ENCODE measurements around the gene NOP53. TPM values are rescaled to one million over a fixed set of nuclear protein-coding genes. Genes with fewer than 3 reads are reported as not detected.

NOP53 gene
- total and polyA plus RNA-seq, 2 of the 4 experiments (the other 2 are of a cell fraction): 59.5 to 83.2 TPM

DNA sequence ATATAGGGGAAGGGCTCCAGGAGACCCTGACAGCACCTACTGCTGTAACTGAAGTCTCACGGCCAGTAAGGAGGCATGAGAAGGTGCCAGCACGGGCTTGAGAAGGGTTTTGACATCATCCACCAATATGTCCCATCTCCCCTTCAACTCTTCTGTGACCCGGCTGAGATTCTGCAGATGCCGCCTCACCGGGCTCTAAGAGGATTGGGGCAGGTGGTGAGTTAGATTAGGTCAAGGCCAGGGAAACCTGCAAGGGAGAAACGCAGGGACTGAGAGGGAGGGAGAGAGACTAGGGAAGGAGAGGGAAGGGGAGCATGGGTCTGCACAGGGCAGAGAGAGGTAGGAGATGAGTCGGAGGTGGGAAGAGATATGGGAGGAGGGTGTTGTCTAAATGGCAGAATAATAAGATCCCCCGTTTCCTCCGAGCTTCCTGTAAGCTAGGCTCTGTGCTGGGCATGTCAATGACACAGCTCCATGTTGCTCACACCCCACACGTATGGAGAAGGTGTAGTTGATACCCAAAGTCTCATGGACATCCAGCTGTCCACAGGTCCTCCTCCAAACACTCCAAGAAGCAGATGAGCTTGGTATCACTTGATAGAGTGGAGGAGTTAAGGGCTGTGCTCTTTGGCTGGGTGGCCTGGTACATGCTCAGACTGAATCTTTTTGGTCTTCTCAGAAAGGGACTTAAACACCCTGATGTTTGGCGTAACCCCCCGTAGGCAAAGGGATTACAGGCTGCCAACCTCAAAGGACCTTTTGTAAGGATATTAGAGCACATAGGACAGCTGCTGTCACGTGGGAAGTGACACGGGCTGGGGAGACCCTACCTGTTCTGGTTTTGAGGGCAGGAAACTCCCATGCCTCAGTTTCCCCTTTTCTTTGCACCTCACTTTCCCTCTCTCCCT is 52.9 kb downstream of the NOP53 start:
- intact Hi-C loops (cut with micrococcal nuclease) (no loop called here), dilution Hi-C loops (cut with HindIII; ENCODE audit: low sequenced_read_pairs, unreplicated experiment) (no loop called here), in situ Hi-C loops (cut with MboI; ENCODE audit: low sequenced_read_pairs) (no loop called here)
- Histone ChIP-seq H4K5ac (ENCODE audit: low read depth, low read length) (no peak overlapping the region), H2AK9ac (replicated peaks; ENCODE audit: low read depth, low read length, poor library complexity) (no peak overlapping the region), H4K8ac (ENCODE audit: low read depth in 2 of 2, low read length in 2 of 2) (no peak overlapping the region), H3K9me3 (ENCODE audit: control insufficient read depth, insufficient read depth, low read length) (no peaks in the 10 kb centered on the region), H2AK5ac (ENCODE audit: low read depth, low read length) (no peak overlapping the region), H3K36me3 (ENCODE audit: control insufficient read depth, insufficient read depth, low read length) (no peaks in the 10 kb centered on the region), H3K9ac (ENCODE audit: low read depth, low read length) (no peak overlapping the region), H3K14ac (replicated peaks; ENCODE audit: low read depth, low read length) (no peak overlapping the region), H2BK120ac (ENCODE audit: low read depth, low read length) (no peak overlapping the region), H3K9me1 (ENCODE audit: insufficient read depth, low read length) (no peaks in the 10 kb centered on the region), H3K79me1 (ENCODE audit: low read depth in 1 of 2, low read length in 2 of 2) (no peaks in the 10 kb centered on the region), H4K20me1 (ENCODE audit: insufficient read depth, low read length) (no peaks in the 10 kb centered on the region), H3K4me2 (ENCODE audit: low read depth, low read length) (no peak overlapping the region), H4K91ac (ENCODE audit: insufficient read depth, low read depth, low read length) (no peak overlapping the region), H3K23ac (ENCODE audit: low read depth, low read length) (no peak overlapping the region), H2BK20ac (ENCODE audit: low read depth, low read length) (no peak overlapping the region), H2BK15ac (ENCODE audit: low read depth, low read length) (no peak overlapping the region), H2AFZ (replicated peaks; ENCODE audit: low read length, poor library complexity) (no peak overlapping the region), H3K4ac (ENCODE audit: low read depth, low read length) (no peak overlapping the region), H3K18ac (ENCODE audit: low read depth, low read length) (no peak overlapping the region), H3K4me3 (ENCODE audit: insufficient read depth, low read depth, low read length) (no peak overlapping the region), H3K27me3 (ENCODE audit: control insufficient read depth, insufficient read depth, low read length) (peaks cover 7% of the 10 kb centered on the region), H3K27ac (ENCODE audit: insufficient read depth, low read length) (no peak overlapping the region), H3K4me1 (ENCODE audit: control insufficient read depth, insufficient read depth, low read length) (no peaks in the 10 kb centered on the region), H3K56ac (ENCODE audit: extremely low read depth, insufficient read depth, low read length) (no peak overlapping the region), H2BK5ac (ENCODE audit: low read depth, low read length, poor library complexity, severe bottlenecking) (no peak overlapping the region)
- BruUV-seq (replicated peaks): no TSS peak
- TF ChIP-seq, protein P1, sequence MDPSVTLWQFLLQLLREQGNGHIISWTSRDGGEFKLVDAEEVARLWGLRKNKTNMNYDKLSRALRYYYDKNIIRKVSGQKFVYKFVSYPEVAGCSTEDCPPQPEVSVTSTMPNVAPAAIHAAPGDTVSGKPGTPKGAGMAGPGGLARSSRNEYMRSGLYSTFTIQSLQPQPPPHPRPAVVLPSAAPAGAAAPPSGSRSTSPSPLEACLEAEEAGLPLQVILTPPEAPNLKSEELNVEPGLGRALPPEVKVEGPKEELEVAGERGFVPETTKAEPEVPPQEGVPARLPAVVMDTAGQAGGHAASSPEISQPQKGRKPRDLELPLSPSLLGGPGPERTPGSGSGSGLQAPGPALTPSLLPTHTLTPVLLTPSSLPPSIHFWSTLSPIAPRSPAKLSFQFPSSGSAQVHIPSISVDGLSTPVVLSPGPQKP (IDR thresholded peaks at IDR 0.05; ENCODE audit: borderline replicate concordance, low read depth, low read length): no peak
- no peak for TF ChIP-seq RFX5 (IDR thresholded peaks at IDR 0.05; ENCODE audit: low read depth, low read length)
- no peak for TF ChIP-seq POLR2A (IDR thresholded peaks at IDR 0.05; ENCODE audit: low read depth, low read length)
- no peak for TF ChIP-seq MAFK (IDR thresholded peaks at IDR 0.05; ENCODE audit: low read depth, low read length)
- CTCF ChIA-PET: no interaction called here
- POLR2A ChIA-PET (ENCODE audit: unreplicated experiment): no interaction called here
- WGBS, 2 experiments (ENCODE audit: extremely low coverage in 2 of 2, insufficient read length in 1 of 2): no CpG with 5 or more reads among the region's 14 CpGs
- DNase-seq (no peak), ATAC-seq (ENCODE audit: low read depth) (no peak)

All from IMR-90 (cell line).